GM06990 (cell line): ENCODE measurements around the gene CELF2.

ENCODE experiments used
- DNase-seq: peaks from one replicate; pipeline ENCODE4 v3.0.0-alpha.2; 2011; ENCODE audit not compliant: insufficient read length; ENCODE audit errors: extremely low read depth
- H3K27me3 ChIP-seq: replicated peaks from 2 replicates; pipeline ENCODE4 v1.6.0; 2011; ENCODE audit warnings: low read length; ENCODE audit not compliant: control insufficient read depth, insufficient read depth
- H3K36me3 ChIP-seq: 2 replicates; pipeline ENCODE4 v1.5.1; 2011; ENCODE audit warnings: low read length; ENCODE audit not compliant: control insufficient read depth, insufficient read depth
- H3K4me3 ChIP-seq: replicated peaks from 2 replicates; pipeline ENCODE4 v1.5.1; 2011; ENCODE audit warnings: low read depth, mild to moderate bottlenecking, control low read depth, low read length
- CTCF ChIP-seq: IDR thresholded peaks from 2 replicates; pipeline ENCODE4 v1.5.1; 2011; ENCODE audit warnings: low read length, control low read depth, mild to moderate bottlenecking, inconsistent platforms; ENCODE audit not compliant: insufficient read depth, poor library complexity, severe bottlenecking

CELF2 gene

GRCh38 chr10:11255796-11256444 lies 238.2 kb downstream of the CELF2 start:
- Histone ChIP-seq H3K4me3 (no peak overlapping the region), H3K27me3 (no peaks in the 10 kb centered on the region), H3K36me3 (peaks cover 25% of the 10 kb centered on the region)
- DNase-seq, result no peak
- no peak for TF ChIP-seq CTCF

GRCh38 chr10:11256896-11257295 lies 239.2 kb downstream of the CELF2 start:
- DNase-seq, result no peak
- no peak for TF ChIP-seq CTCF
- no peaks in the 10 kb centered on the region for H3K27me3 ChIP-seq
- no peak overlapping the region for H3K4me3 ChIP-seq
- peaks cover 26% of the 10 kb centered on the region for H3K36me3 ChIP-seq

- Histone ChIP-seq H3K36me3 (peaks cover 25% of the 10 kb centered on the region), H3K4me3 (no peak overlapping the region), H3K27me3 (no peaks in the 10 kb centered on the region)
- no peak for DNase-seq
- no peak for TF ChIP-seq CTCF
These were observed 239.9 kb downstream of the CELF2 start for GRCh38 chr10:11257440-11258090.

- H3K27me3 ChIP-seq, result no peaks in the 10 kb centered on the region
- H3K4me3 ChIP-seq, result no peak overlapping the region
- peaks cover 31% of the 10 kb centered on the region for H3K36me3 ChIP-seq
- TF ChIP-seq CTCF, result no peak
- DNase-seq, result no peak
These were observed 242.5 kb downstream of the CELF2 start for GRCh38 chr10:11260170-11260569.

GRCh38 chr10:11261143-11261542 lies 243.5 kb downstream of the CELF2 start:
- Histone ChIP-seq H3K4me3 (no peak overlapping the region), H3K36me3 (peaks cover 27% of the 10 kb centered on the region), H3K27me3 (no peaks in the 10 kb centered on the region)
- no peak for DNase-seq
- no peak for TF ChIP-seq CTCF
